Non-pigmented ciliary epithelial cell (primary cell): ENCODE results near the gene ACADSB.

Source experiments
- DNase-seq: peaks from one replicate; pipeline ENCODE4 v3.0.0-alpha.2; 2010; ENCODE audit warnings: low read depth

The ACADSB gene

GRCh38 chr10:123042708-123043408, 34.1 kb downstream of the ACADSB start:
- DNase-seq: no peak

DNA sequence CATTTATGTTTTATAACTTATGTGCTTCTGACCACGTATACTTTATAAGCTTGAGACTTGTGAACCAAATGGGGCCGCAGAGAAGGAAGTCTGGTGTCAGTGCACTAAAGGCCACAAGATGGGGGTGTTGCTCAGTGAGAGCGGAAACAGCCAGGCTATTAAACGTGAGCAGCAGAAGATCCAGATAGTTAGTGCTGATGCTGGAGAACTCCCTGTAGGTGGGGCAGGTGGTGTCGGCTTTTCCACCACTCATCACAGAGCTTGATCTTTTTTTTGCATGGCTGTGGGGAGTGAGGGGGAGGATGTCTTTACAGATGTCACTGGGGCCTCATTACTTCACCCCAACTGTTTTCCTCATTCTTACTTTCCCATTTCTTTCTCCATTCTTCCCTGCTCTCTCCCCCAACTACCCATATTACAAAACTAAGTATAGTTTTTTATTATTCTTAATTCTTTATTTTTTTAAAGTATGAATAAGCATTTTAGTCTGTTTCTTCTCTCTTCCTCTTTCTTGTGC, 34.7 kb downstream of the ACADSB start:
- DNase-seq: peak; percentile 30

- peak; percentile 4 for DNase-seq
Measured at GRCh38 chr10:123044391-123044790, 35.6 kb downstream of the ACADSB start.

DNA sequence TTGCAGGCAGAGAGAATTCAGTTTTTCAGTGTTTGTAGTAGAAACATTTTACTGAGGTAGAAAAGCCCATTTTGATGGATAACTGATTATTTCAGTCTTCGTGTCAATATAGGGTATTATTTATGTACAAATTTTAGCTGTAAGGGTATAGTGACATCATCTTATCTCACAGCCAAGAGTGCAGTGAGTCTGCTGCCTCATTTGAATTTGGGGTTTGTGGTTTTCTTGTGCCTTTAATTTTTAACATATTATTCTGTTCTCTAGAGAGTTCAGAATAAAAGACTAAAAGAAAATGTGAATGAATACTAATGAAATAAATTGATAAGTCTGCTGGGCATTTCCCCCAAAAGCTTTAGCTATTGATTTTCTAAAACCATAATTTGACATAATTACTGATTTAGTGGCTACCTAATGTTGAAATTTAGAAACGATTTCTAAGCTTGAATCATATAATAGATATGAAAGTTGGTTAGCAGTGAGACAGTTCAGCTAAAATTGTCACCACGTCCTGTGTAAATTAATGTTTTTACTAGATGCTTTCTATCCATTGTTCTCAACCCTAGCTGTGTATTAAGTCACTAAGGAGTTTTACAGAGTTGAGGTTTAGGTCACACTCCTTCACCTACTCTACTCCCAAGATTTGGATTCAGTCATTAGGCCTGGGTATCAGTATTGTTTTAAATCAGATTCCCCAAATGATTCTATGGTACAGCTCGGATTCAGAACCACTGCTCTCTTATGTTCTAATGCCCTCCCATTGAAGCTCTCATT, 37.3 kb downstream of the ACADSB start:
- DNase-seq: no peak

GRCh38 chr10:123057968-123058367, 49.2 kb downstream of the ACADSB start:
- DNase-seq: no peak

GRCh38 chr10:123061865-123062264, 53.1 kb downstream of the ACADSB start:
- no peak for DNase-seq

DNA sequence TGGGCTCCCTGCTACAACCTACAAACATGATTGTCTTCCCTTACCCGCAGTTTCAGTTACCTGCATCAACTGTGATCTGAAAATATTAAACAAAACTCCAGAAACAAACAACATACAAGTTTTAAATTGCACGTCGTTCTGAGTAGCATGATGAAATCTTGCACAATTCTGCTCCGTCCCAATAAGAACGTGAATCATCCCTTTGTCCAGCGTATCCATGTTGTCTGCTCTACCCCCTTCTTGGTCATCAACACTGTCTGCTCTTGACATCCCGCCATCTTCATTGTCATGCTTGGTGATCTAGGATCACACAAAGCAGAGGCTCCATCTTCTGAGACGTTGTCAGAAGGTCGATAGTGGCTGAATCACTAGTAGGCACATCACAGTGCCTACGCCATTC, 53.9 kb downstream of the ACADSB start:
- no peak for DNase-seq

- no peak for DNase-seq
Measured at GRCh38 chr10:123068087-123068853, 59.5 kb downstream of the ACADSB start.

GRCh38 chr10:123069246-123069986, 60.6 kb downstream of the ACADSB start:
- no peak for DNase-seq

GRCh38 chr10:123073187-123073586, 64.4 kb downstream of the ACADSB start:
- DNase-seq: no peak

DNA sequence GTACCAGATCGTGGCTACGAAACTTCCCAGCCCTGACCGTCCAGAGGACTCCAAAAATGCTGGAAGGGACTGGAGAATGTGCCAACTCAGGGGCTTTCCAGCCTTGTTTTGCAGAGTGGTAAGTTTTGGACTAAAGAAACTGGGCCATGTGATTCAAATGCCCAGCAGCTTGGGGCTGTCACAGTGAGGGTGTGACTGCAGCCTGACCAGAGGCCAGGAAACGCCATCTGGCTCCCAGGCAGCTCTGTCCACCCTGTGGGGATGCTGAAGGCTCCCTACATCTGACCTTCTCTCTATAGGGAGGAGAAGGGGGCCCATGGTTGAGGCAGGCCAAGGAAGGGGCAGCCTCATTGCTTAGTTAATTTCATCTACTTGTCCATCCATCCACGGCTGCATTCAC, 65.4 kb downstream of the ACADSB start:
- DNase-seq: no peak

DNA sequence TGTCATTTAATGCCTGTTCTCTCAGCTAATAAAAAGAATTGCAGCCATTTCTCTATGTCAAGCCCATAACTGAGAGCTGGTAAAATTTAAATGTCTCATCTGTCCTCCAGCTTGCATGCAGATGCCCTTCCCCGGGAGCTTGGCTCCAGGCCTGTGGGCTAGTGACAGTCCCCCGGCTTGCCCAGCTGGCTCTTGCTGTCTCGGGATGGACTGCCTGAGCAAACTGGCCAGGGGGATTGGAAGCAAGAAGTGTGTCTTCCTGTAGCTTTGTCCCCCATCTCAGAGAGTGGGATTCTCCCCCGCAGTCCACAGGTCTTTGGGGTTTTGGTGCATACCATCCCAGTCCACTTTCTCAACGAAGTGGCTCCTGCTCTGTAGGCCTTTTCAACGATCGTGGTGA, 73.1 kb downstream of the ACADSB start:
- no peak for DNase-seq

DNA sequence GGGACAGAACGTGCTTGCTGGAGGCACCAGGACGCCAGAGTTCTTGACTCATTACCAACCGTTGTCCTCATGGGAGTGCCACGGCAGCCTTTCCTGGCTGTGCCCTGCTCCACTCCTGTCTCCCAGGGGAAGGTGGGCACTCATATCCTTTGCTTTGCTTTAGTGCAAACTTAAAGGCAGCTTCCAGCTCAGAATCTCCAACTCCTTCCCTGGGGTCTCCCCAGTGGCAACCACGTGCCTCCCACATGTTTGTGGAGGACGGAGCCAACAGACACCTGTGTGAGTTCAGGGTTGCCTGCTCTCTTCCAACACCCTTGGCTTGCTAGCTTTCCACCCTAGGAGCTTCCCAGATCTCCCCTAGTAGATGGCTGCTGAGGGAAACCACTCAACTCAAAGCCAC, 75.0 kb downstream of the ACADSB start:
- no peak for DNase-seq

DNA sequence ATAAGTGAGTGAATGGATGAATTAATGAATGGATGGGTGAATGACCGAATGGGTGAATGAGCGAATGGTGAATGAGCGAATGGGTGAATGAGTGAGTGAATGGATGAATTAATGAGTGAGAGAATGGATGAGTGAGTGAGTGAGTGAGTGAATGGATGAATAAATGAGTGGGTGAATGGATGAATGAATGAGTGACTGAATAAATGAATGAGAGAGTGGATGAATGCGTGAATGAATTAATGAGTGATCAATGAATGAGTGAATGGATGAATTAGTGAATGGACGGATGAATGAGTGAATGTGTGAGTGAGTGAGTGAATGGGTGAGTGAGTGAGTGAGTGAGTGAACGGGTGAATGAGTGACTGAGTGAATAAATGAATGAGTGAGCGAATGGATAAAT, 77.5 kb downstream of the ACADSB start:
- DNase-seq: no peak

DNA sequence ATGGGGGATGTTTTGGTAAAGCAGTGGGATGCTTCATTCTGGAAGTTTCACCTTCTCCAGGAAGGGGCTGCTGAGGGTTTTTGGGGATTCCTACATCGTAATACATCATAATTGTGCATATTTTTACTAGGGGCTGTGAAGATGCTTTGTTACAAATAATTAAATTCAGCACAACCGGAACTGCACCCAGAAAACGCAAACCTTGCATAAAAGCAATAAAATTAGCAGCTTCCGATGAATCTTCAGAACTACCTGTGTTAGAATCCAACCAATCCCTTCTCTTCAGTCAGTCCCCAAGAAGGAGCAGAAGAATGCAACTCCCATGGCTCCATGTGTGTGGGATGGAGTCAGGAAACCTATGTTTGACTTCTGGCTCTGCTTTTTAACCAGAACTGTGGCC, 78.5 kb downstream of the ACADSB start:
- DNase-seq: no peak

- no peak for DNase-seq
Measured at GRCh38 chr10:123087786-123088185, 79.0 kb downstream of the ACADSB start.

DNA sequence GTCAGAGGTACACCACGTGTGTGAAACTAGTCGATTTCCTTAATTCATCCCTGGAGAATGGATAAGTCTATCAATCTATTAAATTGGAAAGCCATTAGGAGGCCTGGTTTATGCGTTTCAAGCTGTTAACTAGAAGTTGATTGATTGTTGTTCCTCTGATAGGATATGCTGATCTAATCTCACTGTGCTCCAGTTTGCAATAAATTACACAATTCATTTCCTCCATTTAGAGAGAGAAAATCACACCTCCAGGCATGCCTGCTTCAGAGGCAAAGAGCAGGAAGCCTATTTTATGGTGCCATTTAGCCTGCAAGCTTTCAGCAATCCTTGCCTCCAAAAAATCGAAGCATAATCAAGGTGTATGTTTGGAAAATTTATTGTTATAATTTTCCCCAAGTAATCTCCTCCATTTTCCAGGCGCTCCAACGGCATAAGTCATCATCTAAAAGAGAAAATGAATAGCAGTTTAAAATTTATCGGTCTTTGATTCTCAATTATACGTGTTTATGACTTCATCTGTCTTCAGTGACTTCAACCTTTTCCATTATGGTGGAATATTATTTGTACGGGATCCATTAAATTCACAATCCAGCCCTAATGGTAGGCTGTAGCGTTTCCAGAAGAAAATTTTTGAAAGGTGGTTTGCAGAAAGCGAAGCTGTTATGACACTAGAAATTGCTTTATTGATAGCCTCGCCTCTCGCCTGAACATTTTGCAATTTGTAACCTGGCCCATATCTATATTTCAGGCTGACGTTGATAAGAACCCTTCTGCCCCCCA, 84.0 kb downstream of the ACADSB start:
- DNase-seq: no peak

DNA sequence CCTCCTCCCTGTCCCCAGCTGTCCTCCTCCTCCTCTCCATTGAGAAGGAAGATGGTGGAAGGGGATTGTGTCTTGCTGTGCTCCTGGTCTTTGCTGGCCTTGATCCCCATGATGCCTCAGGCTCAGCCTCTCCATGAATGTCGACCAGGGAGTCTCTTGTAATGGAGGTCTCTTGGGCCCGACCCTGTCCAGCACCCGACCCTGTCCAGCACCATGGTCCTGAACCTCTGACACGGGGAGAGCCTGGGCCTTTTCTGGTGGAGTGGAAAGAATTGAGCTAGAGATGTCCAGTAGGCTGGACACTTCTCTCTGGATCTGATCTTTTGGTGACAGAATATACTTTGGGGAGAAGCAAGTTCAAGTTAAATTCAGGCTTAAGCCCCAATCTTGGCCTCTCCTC, 84.7 kb downstream of the ACADSB start:
- DNase-seq: no peak

DNA sequence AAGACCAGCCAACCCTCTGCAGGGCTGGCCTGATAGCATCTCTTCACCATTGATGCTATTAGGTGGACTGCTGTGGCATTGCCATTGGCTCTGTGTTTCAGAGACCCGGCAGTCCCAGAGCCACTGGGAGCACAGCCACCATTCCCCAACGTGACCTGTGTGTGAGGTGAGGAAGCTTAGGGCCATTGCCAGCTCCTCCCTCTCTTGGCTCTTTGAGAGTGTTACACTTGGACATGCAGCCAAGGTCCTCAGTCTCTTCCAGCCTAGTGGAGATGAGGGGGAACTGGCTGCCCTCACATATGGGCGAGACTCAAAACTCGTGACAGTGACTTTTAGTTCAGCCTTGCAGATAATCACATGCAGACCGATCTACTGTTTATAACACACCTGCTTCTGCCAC, 87.6 kb downstream of the ACADSB start:
- DNase-seq: no peak

DNA sequence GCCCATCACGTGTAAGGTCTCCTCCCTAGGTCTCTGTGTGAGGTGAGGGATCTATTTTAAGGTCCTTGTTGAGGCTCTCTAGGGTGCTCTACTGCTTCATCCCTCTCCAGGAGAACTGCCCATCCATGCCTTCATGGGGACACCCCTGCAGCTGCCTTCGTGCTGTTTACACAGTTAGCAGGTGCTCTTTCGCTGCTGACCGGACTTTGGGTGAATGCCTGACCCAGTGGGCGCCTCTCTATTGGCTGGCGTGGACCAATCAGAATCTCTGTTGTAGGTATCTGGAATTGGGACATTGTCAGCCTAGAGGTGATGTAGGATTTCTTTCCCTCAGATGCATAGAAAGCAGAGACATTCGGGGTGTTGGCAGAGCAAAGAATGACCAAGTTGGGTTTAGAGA, 88.2 kb downstream of the ACADSB start:
- DNase-seq: no peak
